DOHH2 (cell line): ENCODE results near the gene PRSS12.

Source experiments
- H3F3A ChIP-seq: fragments of 200-600 bp; sonication (generic), shearing (Covaris generic); 2 replicates; pipeline ENCODE4 v1.6.0; 2016; ENCODE audit warnings: antibody characterized with exemption, mild to moderate bottlenecking; ENCODE audit not compliant: control insufficient read depth, insufficient read depth
- H3K27ac ChIP-seq: fragments of 200-600 bp; sonication (generic); 2 replicates; pipeline ENCODE4 v1.5.1; 2014; ENCODE audit warnings: low read depth, mild to moderate bottlenecking, low read length, moderate library complexity
- H3K27me3 ChIP-seq: fragments of 200-600 bp; sonication (generic); 2 replicates; pipeline ENCODE4 v1.6.1; 2014; ENCODE audit warnings: mild to moderate bottlenecking, low read length, mixed read lengths; ENCODE audit not compliant: control insufficient read depth
- H3K36me3 ChIP-seq: fragments of 200-600 bp; sonication (generic); 2 replicates; pipeline ENCODE4 v1.6.1; 2014; ENCODE audit warnings: mild to moderate bottlenecking, low read length, moderate library complexity, mixed read lengths; ENCODE audit not compliant: control insufficient read depth
- H3K4me1 ChIP-seq: fragments of 200-600 bp; sonication (generic); 2 replicates; pipeline ENCODE4 v1.6.1; 2014; ENCODE audit warnings: mild to moderate bottlenecking, low read length, mixed read lengths; ENCODE audit not compliant: control insufficient read depth
- H3K4me2 ChIP-seq: fragments of 200-600 bp; sonication (generic); 2 replicates; pipeline ENCODE4 v1.6.0; 2014; ENCODE audit warnings: mild to moderate bottlenecking, low read length, moderate library complexity
- H3K4me3 ChIP-seq: fragments of 200-600 bp; sonication (generic); 2 replicates; pipeline ENCODE4 v1.5.1; 2014; ENCODE audit warnings: mild to moderate bottlenecking, low read length, mixed read lengths
- H3K79me2 ChIP-seq: fragments of 200-600 bp; sonication (generic); 2 replicates; pipeline ENCODE4 v1.6.1; 2014; ENCODE audit warnings: mild to moderate bottlenecking, low read length, mixed read lengths; ENCODE audit not compliant: control insufficient read depth
- H3K9me2 ChIP-seq: fragments of 200-600 bp; sonication (generic); replicated peaks from 2 replicates; pipeline ENCODE4 v1.6.1; 2014; ENCODE audit warnings: mild to moderate bottlenecking, low read length, mixed read lengths; ENCODE audit not compliant: control insufficient read depth
- H3K9me3 ChIP-seq: fragments of 200-600 bp; sonication (generic); 2 replicates; pipeline ENCODE4 v1.6.1; 2014; ENCODE audit warnings: antibody characterized with exemption, low read length, mixed read lengths; ENCODE audit not compliant: control insufficient read depth, insufficient read depth
- H4K20me1 ChIP-seq: fragments of 200-600 bp; sonication (generic); 2 replicates; pipeline ENCODE4 v1.6.0; 2014; ENCODE audit warnings: low read depth, mild to moderate bottlenecking, antibody characterized with exemption, low read length, moderate library complexity; ENCODE audit not compliant: control insufficient read depth, insufficient read depth
- EZH2phosphoT487 ChIP-seq: fragments of 200-600 bp; sonication (generic); IDR thresholded peaks from 2 replicates; pipeline ENCODE4 v1.6.1; 2017; ENCODE audit warnings: borderline replicate concordance, mild to moderate bottlenecking, antibody characterized with exemption, low read length, moderate library complexity, mixed read lengths
- TF ChIP-seq, protein P1 (sequence below): fragments of 200-600 bp; sonication (generic); IDR thresholded peaks from one replicate; pipeline ENCODE4 v1.5.1; 2014; ENCODE audit warnings: antibody characterized with exemption, mild to moderate bottlenecking, low read depth, low read length; ENCODE audit not compliant: poor library complexity, severe bottlenecking

PRSS12 gene

DNA sequence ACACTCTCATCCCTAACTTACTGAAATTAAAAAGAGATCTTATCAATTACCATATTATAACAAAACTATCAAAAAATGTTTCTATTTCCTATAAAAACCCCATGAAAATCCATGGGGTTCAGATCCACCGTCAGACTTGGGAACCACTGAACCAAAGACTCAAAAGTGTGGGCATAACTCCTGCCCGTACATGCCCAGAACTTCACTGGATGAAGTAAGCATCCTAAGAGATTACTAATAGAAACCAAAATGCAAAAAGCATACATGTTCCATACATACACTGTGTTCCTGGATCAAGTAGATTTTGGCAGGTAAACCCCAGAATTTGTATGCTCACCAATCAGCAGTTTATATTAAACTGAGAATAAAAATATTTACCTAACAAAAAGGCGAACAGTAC is 66.1 kb downstream of the PRSS12 start:
- H3K27ac ChIP-seq: no peak overlapping the region

DNA sequence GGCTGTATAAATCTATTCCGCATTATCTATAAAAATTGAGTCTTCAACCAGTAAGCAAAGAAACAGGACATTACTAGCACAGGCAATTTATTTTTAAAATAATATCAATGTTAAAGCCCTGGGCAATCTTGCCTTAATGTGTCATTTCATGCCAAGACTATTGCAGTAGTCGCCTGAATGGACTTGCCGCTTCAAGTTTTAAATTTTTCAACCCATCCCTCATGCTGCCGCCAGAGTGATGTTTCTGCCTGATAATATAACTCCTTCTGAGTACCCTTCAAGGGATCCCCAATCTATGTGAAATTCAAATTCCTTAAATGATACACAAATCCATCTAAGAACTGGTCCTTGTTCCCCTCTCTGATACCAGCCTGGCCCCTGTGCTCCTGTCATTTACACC is 66.9 kb downstream of the PRSS12 start:
- Histone ChIP-seq H3K36me3 (peaks cover 12% of the 10 kb centered on the region), H4K20me1 (no peaks in the 10 kb centered on the region), H3K4me3 (no peak overlapping the region), H3K4me1 (peaks cover 35% of the 10 kb centered on the region), H3K9me3 (no peaks in the 10 kb centered on the region), H3F3A (peaks cover 41% of the 10 kb centered on the region), H3K79me2 (no peaks in the 10 kb centered on the region), H3K9me2 (no peaks in the 10 kb centered on the region), H3K27me3 (no peaks in the 10 kb centered on the region), H3K4me2 (no peak overlapping the region), H3K27ac (no peak overlapping the region)
- TF ChIP-seq, protein P1, sequence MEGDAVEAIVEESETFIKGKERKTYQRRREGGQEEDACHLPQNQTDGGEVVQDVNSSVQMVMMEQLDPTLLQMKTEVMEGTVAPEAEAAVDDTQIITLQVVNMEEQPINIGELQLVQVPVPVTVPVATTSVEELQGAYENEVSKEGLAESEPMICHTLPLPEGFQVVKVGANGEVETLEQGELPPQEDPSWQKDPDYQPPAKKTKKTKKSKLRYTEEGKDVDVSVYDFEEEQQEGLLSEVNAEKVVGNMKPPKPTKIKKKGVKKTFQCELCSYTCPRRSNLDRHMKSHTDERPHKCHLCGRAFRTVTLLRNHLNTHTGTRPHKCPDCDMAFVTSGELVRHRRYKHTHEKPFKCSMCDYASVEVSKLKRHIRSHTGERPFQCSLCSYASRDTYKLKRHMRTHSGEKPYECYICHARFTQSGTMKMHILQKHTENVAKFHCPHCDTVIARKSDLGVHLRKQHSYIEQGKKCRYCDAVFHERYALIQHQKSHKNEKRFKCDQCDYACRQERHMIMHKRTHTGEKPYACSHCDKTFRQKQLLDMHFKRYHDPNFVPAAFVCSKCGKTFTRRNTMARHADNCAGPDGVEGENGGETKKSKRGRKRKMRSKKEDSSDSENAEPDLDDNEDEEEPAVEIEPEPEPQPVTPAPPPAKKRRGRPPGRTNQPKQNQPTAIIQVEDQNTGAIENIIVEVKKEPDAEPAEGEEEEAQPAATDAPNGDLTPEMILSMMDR: no peak
- TF ChIP-seq EZH2phosphoT487: no peak

More for the DNA sequence above, 66.1 kb downstream of the PRSS12 start:
- H3K36me3 ChIP-seq: peaks cover 5% of the 10 kb centered on the region
- H3K79me2 ChIP-seq: no peaks in the 10 kb centered on the region
- H3F3A ChIP-seq: peaks cover 34% of the 10 kb centered on the region
- no peak overlapping the region for H3K4me2 ChIP-seq
- no peaks in the 10 kb centered on the region for H4K20me1 ChIP-seq
- TF ChIP-seq EZH2phosphoT487: no peak
- TF ChIP-seq, protein P1: no peak
- H3K27me3 ChIP-seq: peaks cover 3% of the 10 kb centered on the region; the same call in 1 of the 2 replicates
- no peaks in the 10 kb centered on the region for H3K9me3 ChIP-seq
- H3K9me2 ChIP-seq: no peaks in the 10 kb centered on the region
- no peak overlapping the region for H3K4me3 ChIP-seq
- H3K4me1 ChIP-seq: peaks cover 28% of the 10 kb centered on the region

DNA sequence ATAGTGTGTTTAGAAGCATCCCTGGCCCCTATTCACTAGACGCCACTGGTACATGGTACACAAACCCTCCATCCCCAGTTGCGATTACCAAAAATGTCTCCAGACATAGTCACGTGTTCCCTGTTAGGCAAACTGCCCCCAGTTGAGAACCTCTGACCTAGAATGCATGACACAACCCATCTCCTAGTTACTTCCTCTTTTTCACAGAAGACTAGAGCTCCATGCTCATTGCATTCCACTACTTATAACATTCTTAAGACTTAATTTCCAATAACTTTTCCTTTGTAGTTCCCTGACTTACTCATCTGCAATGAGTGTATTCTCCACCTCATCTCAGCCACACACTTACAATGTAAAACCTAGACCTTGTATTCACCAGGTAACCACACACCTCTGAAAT is 68.6 kb downstream of the PRSS12 start:
- Histone ChIP-seq H3K4me2 (peak overlapping the region; percentile 19), H3K4me1 (peaks cover 48% of the 10 kb centered on the region), H3F3A (peaks cover 59% of the 10 kb centered on the region), H3K36me3 (peaks cover 30% of the 10 kb centered on the region), H3K9me3 (no peaks in the 10 kb centered on the region), H3K79me2 (peaks cover 13% of the 10 kb centered on the region), H3K27ac (no peak overlapping the region), H3K4me3 (no peak overlapping the region), H4K20me1 (0 out of 2 replicates have a peak, but pooled peaks cover 9% of the 10 kb centered on the region), H3K27me3 (no peaks in the 10 kb centered on the region), H3K9me2 (no peaks in the 10 kb centered on the region)
- TF ChIP-seq, protein P1: no peak
- no peak for TF ChIP-seq EZH2phosphoT487
